ENCODE data around the gene AK8. TPM values are rescaled to one million over a fixed set of nuclear protein-coding genes. Genes with fewer than 3 reads are reported as not detected.

Gene AK8
- polyA plus RNA-seq, 1 of the 3 experiments (the other 2 are of a cell fraction): 0.77 TPM

GRCh38 chr9:132879457-132880323 lies 1.6 kb upstream of the AK8 start:
- Histone ChIP-seq H3K4me1 (ENCODE audit: control insufficient read depth in 1 of 2, insufficient read depth in 2 of 2, low read depth in 1 of 2, low read length in 1 of 2) (peaks cover 0 to 7% of the 10 kb centered on the region in 2 experiments; a peak in 1 of 4 replicates), H3K27ac (ENCODE audit: low read depth in 2 of 2, low read length in 1 of 2) (no peak overlapping the region; a peak in 1 of 4 replicates), H2AFZ (ENCODE audit: low read depth) (no peak overlapping the region), H4K20me1 (ENCODE audit: insufficient read depth) (no peaks in the 10 kb centered on the region), H3K27me3 (ENCODE audit: insufficient read depth) (no peaks in the 10 kb centered on the region), H3K4me3 (ENCODE audit: low read depth in 2 of 2, low read length in 1 of 2) (peak overlapping the region in 1 of 2 experiments; percentile 98; a peak in 1 of 4 replicates), H3K9me2 (no peaks in the 10 kb centered on the region), H3F3A (replicated peaks; ENCODE audit: insufficient read depth) (no peaks in the 10 kb centered on the region), H3K36me3 (replicated peaks in 1 of 2; ENCODE audit: control insufficient read depth in 1 of 2, insufficient read depth in 2 of 2, low read length in 1 of 2) (no peaks in the 10 kb centered on the region), H3K4me2 (peak overlapping the region; percentile 100), H3K9ac (no peak overlapping the region), H3K79me2 (ENCODE audit: insufficient read depth) (no peaks in the 10 kb centered on the region; the same call in 1 of the 2 replicates), H3K9me3 (no peaks in the 10 kb centered on the region)
- POLR2A ChIA-PET: interaction anchor here (0.9 to 1.4 kb wide), 2 partner anchors 19 to 75 kb away, joined by 3 to 4 read pairs; no protein-coding TSS in a partner anchor
- CTCF ChIA-PET: interaction anchor here (1.5 to 2.8 kb wide), 2 partner anchors 22 to 80 kb away, joined by 9 to 19 read pairs; no protein-coding TSS in a partner anchor
- TF ChIP-seq NRF1 (IDR thresholded peaks at IDR 0.05; ENCODE audit: low read depth, low read length) (no peak), GABPA (IDR thresholded peaks at IDR 0.05; ENCODE audit: low read depth) (no peak), SMC3 (IDR thresholded peaks at IDR 0.05; ENCODE audit: low read depth, low read length) (no peak), USF2 (IDR thresholded peaks at IDR 0.05; ENCODE audit: borderline replicate concordance, low read depth, low read length) (no peak), YY1 (IDR thresholded peaks at IDR 0.05; ENCODE audit: low read depth) (no peak), MAX (IDR thresholded peaks at IDR 0.05; ENCODE audit: low read depth) (no peak), POLR2AphosphoS5 (IDR thresholded peaks at IDR 0.05; ENCODE audit: low read depth, low read length) (no peak), CHD2 (IDR thresholded peaks at IDR 0.05; ENCODE audit: low read length, partially characterized antibody) (no peak), SIN3A (IDR thresholded peaks at IDR 0.05; ENCODE audit: borderline replicate concordance, low read depth, low read length) (no peak)
- DNase-seq: no peak
- WGBS (ENCODE audit: low lambda C conversion rate): 96% methylated on average over 6 of the region's 6 CpGs

GRCh38 chr9:132878695-132879456 lies 792 bp upstream of the AK8 start, which contains the start of gene SPACA9:
SPACA9 (plus strand) TSS chr9:132878898; CDS start chr9:132883948, 5,050 bp downstream.
- Histone ChIP-seq H4K20me1 (ENCODE audit: insufficient read depth) (no peaks in the 10 kb centered on the region), H3K27me3 (ENCODE audit: insufficient read depth) (no peaks in the 10 kb centered on the region), H3K4me3 (ENCODE audit: low read depth in 2 of 2, low read length in 1 of 2) (peak within 1 kb of the TSS; percentile 98), H3K4me2 (peak within 1 kb of the TSS; percentile 100), H3K9me3 (no peaks in the 10 kb centered on the region), H3K36me3 (replicated peaks in 1 of 2; ENCODE audit: control insufficient read depth in 1 of 2, insufficient read depth in 2 of 2, low read length in 1 of 2) (no peaks in the 10 kb centered on the region), H3K79me2 (ENCODE audit: insufficient read depth) (no peaks in the 10 kb centered on the region; the same call in 1 of the 2 replicates), H3K9ac (peak within 1 kb of the TSS; percentile 100), H2AFZ (ENCODE audit: low read depth) (peak within 1 kb of the TSS; percentile 98), H3F3A (replicated peaks; ENCODE audit: insufficient read depth) (no peaks in the 10 kb centered on the region), H3K9me2 (no peaks in the 10 kb centered on the region), H3K4me1 (ENCODE audit: control insufficient read depth in 1 of 2, insufficient read depth in 2 of 2, low read depth in 1 of 2, low read length in 1 of 2) (peaks cover 0 to 7% of the 10 kb centered on the region in 2 experiments; a peak in 1 of 4 replicates), H3K27ac (ENCODE audit: low read depth in 2 of 2, low read length in 1 of 2) (peak within 1 kb of the TSS; percentile 81 to 86)
- TF ChIP-seq USF2 (IDR thresholded peaks at IDR 0.05; ENCODE audit: borderline replicate concordance, low read depth, low read length) (no peak), GABPA (IDR thresholded peaks at IDR 0.05; ENCODE audit: low read depth) (no peak), USF1 (IDR thresholded peaks at IDR 0.05; ENCODE audit: borderline replicate concordance, low read depth) (no peak), FOXM1 (IDR thresholded peaks at IDR 0.05; ENCODE audit: low read depth) (no peak), EZH2phosphoT487 (IDR thresholded peaks at IDR 0.05; ENCODE audit: borderline replicate concordance, low read depth) (no peak), ELF1 (IDR thresholded peaks at IDR 0.05) (no peak), SIN3A (IDR thresholded peaks at IDR 0.05; ENCODE audit: borderline replicate concordance, low read depth, low read length) (no peak)
- peak; percentile 89 for DNase-seq
- ChIA-PET CTCF (interaction anchor here (1.5 to 2.8 kb wide), 3 partner anchors 23 to 99 kb away, joined by 3 to 19 read pairs (median 9); no protein-coding TSS in a partner anchor), POLR2A (interaction anchor here (0.7 to 1.4 kb wide), 3 partner anchors 13 to 75 kb away, joined by 3 to 4 read pairs (median 3); no protein-coding TSS in a partner anchor)
- WGBS (ENCODE audit: low lambda C conversion rate): 43% methylated on average over 20 of the region's 42 CpGs
